Embryonic facial prominence (tissue), 1 donor: ENCODE results near the gene NSG2.

Experiments used
- DNase-seq: peaks from one replicate; pipeline ENCODE4 v3.0.0-alpha.2; 2016; ENCODE audit errors: extremely low spot score

Gene NSG2

DNA sequence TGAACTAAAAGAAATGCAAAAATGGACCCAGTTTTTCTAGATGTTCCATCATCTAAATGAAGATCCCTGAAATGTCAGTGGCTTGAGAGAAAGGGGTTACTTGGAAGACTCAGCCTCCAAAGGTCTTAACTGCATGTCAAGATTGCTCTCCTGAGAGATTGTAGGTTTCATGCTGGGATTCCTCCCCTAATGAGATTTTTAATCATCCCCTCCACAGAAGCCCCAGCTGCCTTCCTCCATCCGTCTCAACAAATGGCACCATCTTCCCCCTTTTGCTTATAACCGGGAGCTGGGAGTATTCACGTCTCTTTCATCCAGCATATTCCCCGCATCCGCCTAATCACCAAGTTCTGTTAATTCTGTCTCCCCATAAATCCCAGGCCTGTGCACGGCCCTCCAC is 104.5 kb downstream of the NSG2 start:
- no peak for DNase-seq

DNA sequence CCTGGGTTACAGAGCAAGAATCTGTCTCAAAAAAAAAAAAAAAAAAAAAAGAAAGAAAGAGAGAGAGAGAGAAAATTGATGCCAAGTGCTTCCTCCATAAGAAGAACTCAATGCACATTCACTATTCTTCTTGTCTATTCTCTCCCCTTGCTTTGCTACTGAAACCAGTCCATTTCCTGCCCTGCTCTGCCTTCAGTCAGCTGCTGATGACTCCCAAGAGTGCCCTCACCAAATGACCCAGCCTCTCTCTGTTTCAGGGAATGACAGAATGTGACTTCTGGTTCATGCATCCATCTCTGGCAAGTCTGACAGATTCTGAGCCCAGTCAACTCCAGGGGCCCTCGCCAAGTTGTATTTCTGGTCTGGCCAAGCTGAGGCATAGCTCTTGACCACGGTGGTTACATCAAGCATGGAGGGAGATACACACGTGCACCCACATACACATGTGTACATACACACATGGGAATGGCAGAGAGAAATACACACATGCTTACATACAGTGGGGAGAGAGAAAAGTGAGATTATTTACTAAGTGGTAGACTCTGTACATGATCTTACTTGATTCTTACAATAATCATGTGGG is 106.2 kb downstream of the NSG2 start:
- no peak for DNase-seq

DNA sequence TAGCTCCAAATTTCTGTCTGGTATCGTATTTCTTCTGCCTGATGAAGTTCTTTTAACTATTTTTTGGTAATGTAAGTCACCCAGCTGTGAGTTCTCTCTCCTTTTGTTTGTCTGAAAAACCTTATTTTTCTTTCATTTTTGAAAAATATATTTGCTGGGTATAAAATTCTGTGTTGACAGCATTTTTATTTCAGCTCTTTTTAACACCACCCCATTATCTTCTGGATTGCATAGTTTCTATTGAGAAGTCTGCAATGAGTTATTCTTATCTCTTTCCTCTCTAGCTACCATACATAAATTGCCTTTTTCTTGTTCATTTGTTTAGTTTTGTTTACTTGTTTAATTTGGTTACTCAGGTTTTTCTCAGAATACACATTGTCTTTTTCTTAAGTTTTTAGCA is 109.1 kb downstream of the NSG2 start:
- DNase-seq, result no peak

DNA sequence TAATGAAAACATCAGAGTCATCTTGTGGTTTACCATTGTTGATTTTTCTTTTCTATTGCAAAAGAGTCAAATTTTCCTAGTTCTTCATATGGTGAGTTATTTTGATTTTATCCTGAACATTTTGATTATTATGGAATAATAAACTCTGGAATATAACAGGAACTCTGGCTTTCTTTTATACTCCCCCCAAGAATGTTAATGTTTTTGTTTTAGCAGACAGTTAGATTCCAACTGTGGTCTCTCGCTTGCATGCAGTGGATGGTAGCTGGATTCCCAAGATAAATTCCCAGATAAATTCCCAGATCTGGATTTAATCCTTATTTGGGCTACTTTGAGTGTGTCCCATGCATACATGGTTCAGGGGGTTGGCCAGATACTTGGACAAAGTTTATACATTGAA is 109.8 kb downstream of the NSG2 start:
- no peak for DNase-seq

DNA sequence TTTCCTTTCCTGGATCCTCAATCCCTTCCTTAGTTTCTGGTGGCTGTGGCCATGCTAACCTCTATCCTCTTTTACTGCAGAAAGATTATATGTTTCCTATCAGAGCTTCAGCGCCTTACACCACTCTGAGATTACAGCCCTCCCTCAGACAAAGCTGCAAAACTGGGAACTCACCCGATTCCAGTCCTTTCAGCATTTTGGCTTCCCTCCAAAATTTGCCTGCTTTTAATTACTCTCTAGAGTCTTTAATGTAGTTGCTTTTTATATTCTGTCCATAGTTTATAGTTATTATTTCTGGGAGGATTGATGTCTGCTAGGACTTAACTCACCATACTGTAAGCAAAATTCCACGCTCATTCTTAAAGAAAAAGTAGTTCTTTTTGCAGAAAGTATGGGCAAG is 110.2 kb downstream of the NSG2 start:
- no peak for DNase-seq

DNA sequence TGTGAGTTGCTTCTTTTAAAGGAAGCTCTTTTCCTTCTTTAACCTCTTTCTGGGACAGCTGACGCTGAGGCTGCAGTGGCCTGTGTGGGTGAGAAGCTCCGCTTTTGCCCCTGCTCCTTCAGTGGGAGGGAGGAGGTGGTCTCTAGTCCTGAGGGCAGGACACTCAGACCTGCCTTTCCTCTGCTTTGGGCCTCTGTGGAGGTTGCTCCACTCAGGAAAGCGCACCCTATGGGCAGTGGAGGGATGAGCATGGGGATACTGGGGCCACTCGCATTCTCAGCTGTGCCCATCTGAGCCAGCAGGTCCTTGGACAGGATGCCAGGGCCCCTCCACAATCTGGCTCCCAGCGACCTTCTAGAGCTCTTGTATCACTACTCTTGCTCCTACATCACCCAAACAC is 111.5 kb downstream of the NSG2 start:
- no peak for DNase-seq
